Endothelial cell of umbilical vein (primary cell): ENCODE measurements around the gene DNTT. TPM values are rescaled to one million over a fixed set of nuclear protein-coding genes. Genes with fewer than 3 reads are reported as not detected.

Source experiments
- BruUV-seq: library from RNA; stranded (reverse); fragments of 400-500 nt; replicated peaks from 2 replicates; lab custom pipeline; 2021; lab: Mats Ljungman, UMichigan
- CTCF ChIA-PET: fragments of 300-600, 350-600 bp; sonication (Branson Sonifier 250); formaldehyde crosslinking; loops from one replicate; lab custom pipeline; 2021; ENCODE audit warnings: antibody characterized with exemption, inconsistent platforms; lab: Charles Lee
- POLR2A ChIA-PET: fragments of 300-600, 350-600 bp; sonication (Branson Sonifier 250); formaldehyde crosslinking; loops from one replicate; lab custom pipeline; 2021; ENCODE audit warnings: antibody characterized with exemption, inconsistent platforms; lab: Charles Lee
- DNase-seq: peaks from one replicate; pipeline ENCODE4 v3.0.0-alpha.2; 2011; ENCODE audit warnings: low read depth, low spot score
- FAIRE-seq: peaks from 2 replicates; lab custom pipeline; 2011; peaks lifted over from hg19 to GRCh38; lab: Jason Lieb, UNC
- H2AFZ ChIP-seq: 2 replicates; pipeline ENCODE4 v1.6.0; 2012; ENCODE audit warnings: low read depth, low read length, control low read depth, inconsistent platforms
- H3K27ac ChIP-seq: 2 replicates; pipeline ENCODE4 v1.5.1; 2011; ENCODE audit warnings: low read depth, mild to moderate bottlenecking, control low read depth, low read length, moderate library complexity; ENCODE audit not compliant: insufficient read depth
- H3K27me3 ChIP-seq, 2 experiments: 2 replicates each; pipeline versions ENCODE4 v1.6.0 to v1.6.1; 2011; ENCODE audit warnings: low read length in 2 of 2, mixed read lengths in 1 of 2; ENCODE audit not compliant: control insufficient read depth in 2 of 2, insufficient read depth in 2 of 2
- H3K36me3 ChIP-seq, 2 experiments: 2 replicates in 1 of 2; 3 replicates in 1 of 2; pipeline ENCODE4 v1.5.1; 2011; ENCODE audit warnings: low read length in 2 of 2, mild to moderate bottlenecking in 1 of 2, moderate library complexity in 1 of 2; ENCODE audit not compliant: control insufficient read depth in 2 of 2, insufficient read depth in 2 of 2; ENCODE audit errors: extremely low read depth in 1 of 2
- H3K4me1 ChIP-seq: 3 replicates; pipeline ENCODE4 v1.5.1; 2011; ENCODE audit warnings: mild to moderate bottlenecking, low read length; ENCODE audit not compliant: control insufficient read depth, insufficient read depth; ENCODE audit errors: extremely low read depth
- H3K4me2 ChIP-seq: 2 replicates; pipeline ENCODE4 v1.6.1; 2011; ENCODE audit warnings: low read length, control low read depth, mixed read lengths; ENCODE audit not compliant: insufficient read depth
- H3K4me3 ChIP-seq, 3 experiments: fragments of 200-600 bp in 1 of 3; sonication (generic), shearing (Covaris generic) in 1 of 3; replicated peaks in 1 of 3; 2 replicates each; pipeline ENCODE4 v1.5.1; 2011 to 2016; ENCODE audit warnings: control low read depth in 3 of 3, low read length in 3 of 3, mild to moderate bottlenecking in 2 of 3, inconsistent platforms in 1 of 3, low read depth in 1 of 3, moderate library complexity in 1 of 3; ENCODE audit not compliant: insufficient read depth in 1 of 3
- H3K79me2 ChIP-seq: 2 replicates; pipeline ENCODE4 v1.6.0; 2012; ENCODE audit warnings: low read length, inconsistent platforms; ENCODE audit not compliant: control insufficient read depth, insufficient read depth
- H3K9ac ChIP-seq: replicated peaks from 2 replicates; pipeline ENCODE3; 2011; ENCODE audit warnings: low read length, control low read depth; ENCODE audit not compliant: insufficient read depth; ENCODE audit errors: extremely low read depth
- H3K9me1 ChIP-seq: replicated peaks from 3 replicates; pipeline ENCODE4 v1.6.0; 2011; ENCODE audit warnings: mild to moderate bottlenecking, low read length; ENCODE audit not compliant: control insufficient read depth, insufficient read depth; ENCODE audit errors: extremely low read depth
- H3K9me3 ChIP-seq: replicated peaks from 2 replicates; pipeline ENCODE4 v1.5.1; 2012; ENCODE audit warnings: low read length, inconsistent platforms; ENCODE audit not compliant: control insufficient read depth, insufficient read depth
- H4K20me1 ChIP-seq: replicated peaks from 2 replicates; pipeline ENCODE3; 2011; ENCODE audit warnings: mild to moderate bottlenecking, low read length; ENCODE audit not compliant: control insufficient read depth, insufficient read depth; ENCODE audit errors: extremely low read depth
- EZH2 ChIP-seq: IDR thresholded peaks from 2 replicates; pipeline ENCODE4 v1.6.1; 2012; ENCODE audit warnings: borderline replicate concordance, low read depth, mild to moderate bottlenecking, moderate library complexity, low read length, inconsistent platforms; ENCODE audit not compliant: severe bottlenecking
- FOS ChIP-seq: IDR thresholded peaks from 2 replicates; pipeline ENCODE4 v1.6.1; 2011; ENCODE audit warnings: mild to moderate bottlenecking, low read length, moderate library complexity, borderline replicate concordance; ENCODE audit not compliant: insufficient read depth
- GATA2 ChIP-seq: IDR thresholded peaks from 2 replicates; pipeline ENCODE4 v1.7.0; 2011; ENCODE audit warnings: low read depth, mild to moderate bottlenecking, moderate library complexity, mixed read lengths, low read length; ENCODE audit not compliant: insufficient read length, insufficient read depth
- JUN ChIP-seq: IDR thresholded peaks from 2 replicates; pipeline ENCODE4 v1.6.1; 2011; ENCODE audit warnings: borderline replicate concordance, low read depth; ENCODE audit not compliant: insufficient read length, insufficient read depth
- MYC ChIP-seq: IDR thresholded peaks from one replicate; pipeline ENCODE4 v1.6.1; 2011; ENCODE audit warnings: mild to moderate bottlenecking, low read depth, low read length
- POLR2A ChIP-seq: IDR thresholded peaks from 2 replicates; pipeline ENCODE4 v1.6.1; 2012; ENCODE audit warnings: low read depth, mild to moderate bottlenecking, control low read depth, low read length
- POLR2AphosphoS5 ChIP-seq: IDR thresholded peaks from 2 replicates; pipeline ENCODE4 v1.6.1; 2012; ENCODE audit warnings: low read depth, mild to moderate bottlenecking, control low read depth, low read length, moderate library complexity; ENCODE audit not compliant: insufficient read depth
- dilution Hi-C: fragments of 300-500 bp; cut with MboI; formaldehyde crosslinking; loops from one replicate; pipeline ENCODE4 v1.15.0; 2019; ENCODE audit warnings: low sequenced_read_pairs; ENCODE audit not compliant: extremely low pct_ligation_motif_present
- intact Hi-C: fragments of 100-400 bp; cut with micrococcal nuclease; formaldehyde crosslinking; loops from one replicate; pipeline ENCODE4 v1.10.0; 2022
- polyA plus RNA-seq, 4 experiments: library from polyadenylated mRNA; depleted of rRNA in 3 of 4; stranded (reverse) in 3 of 4; unstranded in 1 of 4; fragments of >200 nt; gene quantifications; 2 replicates each; pipeline versions ENCODE4 v1.2.1 to v1.2.3, GENCODE V29; 2011 to 2012; ENCODE audit warnings: missing spikeins in 1 of 4
- total RNA-seq: library from RNA; stranded (reverse); gene quantifications from 2 replicates; pipeline ENCODE4 v1.2.3, GENCODE V29; 2021
- TF ChIP-seq, protein P1 (sequence below): IDR thresholded peaks from 2 replicates; pipeline ENCODE4 v1.6.1; 2011; ENCODE audit not compliant: insufficient read depth, insufficient read length
- TF ChIP-seq, protein P2 (sequence below), 2 donors: IDR thresholded peaks; 1 replicate in 1 of 2; 2 replicates in 1 of 2; pipeline ENCODE4 v1.5.1; 2011; ENCODE audit warnings: low read length in 2 of 2, mild to moderate bottlenecking in 2 of 2, moderate library complexity in 2 of 2, control low read depth in 1 of 2, inconsistent platforms in 1 of 2, low read depth in 1 of 2; ENCODE audit not compliant: insufficient read depth in 1 of 2; ENCODE audit errors: extremely low read depth in 1 of 2

Gene DNTT
- total and polyA plus RNA-seq, 2 donors (not counting 3 experiments of a cell fraction or from before 2014, with no cell fraction given), result not detected

DNA sequence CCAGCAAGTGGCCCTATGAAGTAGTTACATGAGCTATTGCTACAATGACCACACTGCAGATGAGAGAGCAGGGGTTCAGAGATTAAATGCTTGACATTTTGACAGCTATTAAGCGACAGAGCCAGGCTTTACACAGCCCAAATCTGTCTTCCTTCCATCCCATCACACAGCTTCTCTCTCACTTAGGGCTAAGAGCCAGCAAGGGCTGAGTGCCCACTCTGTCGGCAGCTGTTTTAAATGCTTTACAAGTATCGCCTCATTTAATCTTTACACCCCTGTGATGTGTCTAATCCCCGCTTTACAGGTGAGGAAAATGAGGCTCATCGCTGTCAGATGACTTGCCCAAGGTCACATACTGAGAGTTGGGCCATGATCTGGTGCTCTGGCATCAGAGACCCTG lies 69.8 kb downstream of the DNTT start:
- no peak for TF ChIP-seq GATA2
- TF ChIP-seq, protein P1, sequence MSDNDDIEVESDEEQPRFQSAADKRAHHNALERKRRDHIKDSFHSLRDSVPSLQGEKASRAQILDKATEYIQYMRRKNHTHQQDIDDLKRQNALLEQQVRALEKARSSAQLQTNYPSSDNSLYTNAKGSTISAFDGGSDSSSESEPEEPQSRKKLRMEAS, result no peak
- TF ChIP-seq JUN, result no peak
- TF ChIP-seq POLR2AphosphoS5, result no peak
- TF ChIP-seq FOS, result no peak
- no peak for TF ChIP-seq MYC
- no peak for TF ChIP-seq POLR2A
- TF ChIP-seq, protein P2, sequence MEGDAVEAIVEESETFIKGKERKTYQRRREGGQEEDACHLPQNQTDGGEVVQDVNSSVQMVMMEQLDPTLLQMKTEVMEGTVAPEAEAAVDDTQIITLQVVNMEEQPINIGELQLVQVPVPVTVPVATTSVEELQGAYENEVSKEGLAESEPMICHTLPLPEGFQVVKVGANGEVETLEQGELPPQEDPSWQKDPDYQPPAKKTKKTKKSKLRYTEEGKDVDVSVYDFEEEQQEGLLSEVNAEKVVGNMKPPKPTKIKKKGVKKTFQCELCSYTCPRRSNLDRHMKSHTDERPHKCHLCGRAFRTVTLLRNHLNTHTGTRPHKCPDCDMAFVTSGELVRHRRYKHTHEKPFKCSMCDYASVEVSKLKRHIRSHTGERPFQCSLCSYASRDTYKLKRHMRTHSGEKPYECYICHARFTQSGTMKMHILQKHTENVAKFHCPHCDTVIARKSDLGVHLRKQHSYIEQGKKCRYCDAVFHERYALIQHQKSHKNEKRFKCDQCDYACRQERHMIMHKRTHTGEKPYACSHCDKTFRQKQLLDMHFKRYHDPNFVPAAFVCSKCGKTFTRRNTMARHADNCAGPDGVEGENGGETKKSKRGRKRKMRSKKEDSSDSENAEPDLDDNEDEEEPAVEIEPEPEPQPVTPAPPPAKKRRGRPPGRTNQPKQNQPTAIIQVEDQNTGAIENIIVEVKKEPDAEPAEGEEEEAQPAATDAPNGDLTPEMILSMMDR (IDR thresholded peaks at IDR 0.05; ENCODE audit: extremely low read depth in 1 of 2, insufficient read depth in 1 of 2, low read depth in 1 of 2, low read length in 2 of 2), result no peak
- no peak for TF ChIP-seq EZH2
- no peaks in the 10 kb centered on the region for H3K79me2 ChIP-seq
- FAIRE-seq (no peak), DNase-seq (no peak)
- dilution Hi-C loops (no loop called here), intact Hi-C loops (loop anchor here (2.0 kb wide), 1 partner anchor 183 kb away; no protein-coding TSS in a partner anchor)
- H3K4me3 ChIP-seq, result no peak overlapping the region
- ChIA-PET POLR2A (no interaction called here), CTCF (interaction anchor here (1.1 to 2.7 kb wide), 6 partner anchors 9 to 836 kb away, joined by 3 to 17 read pairs (median 4); partner anchors contain the start of gene TCTN3)
- peaks cover 0 to 2% of the 10 kb centered on the region in 2 experiments for H3K27me3 ChIP-seq
- H3K9me1 ChIP-seq, result no peaks in the 10 kb centered on the region
- no peaks in the 10 kb centered on the region for H3K9me3 ChIP-seq
- no peak overlapping the region for H3K4me2 ChIP-seq
- no peak overlapping the region for H3K9ac ChIP-seq
- no peaks in the 10 kb centered on the region for H3K36me3 ChIP-seq
- H3K4me1 ChIP-seq, result no peaks in the 10 kb centered on the region
- H4K20me1 ChIP-seq, result no peaks in the 10 kb centered on the region
- no peak overlapping the region for H3K27ac ChIP-seq
- no peak overlapping the region for H2AFZ ChIP-seq
- no TSS peak for BruUV-seq
